Measurements from ENCODE around the gene CHRNB1. TPM values are rescaled to one million over a fixed set of nuclear protein-coding genes. Genes with fewer than 3 reads are reported as not detected.
"Not testable (repeated sequence)": the region's sequence is repeated elsewhere in the genome, so short reads cannot be mapped to it uniquely, and the experiment has no call there.

Gene CHRNB1
- polyA plus RNA-seq, 10 donors: 51.8 to 85.8 (median 71.8) TPM

DNA sequence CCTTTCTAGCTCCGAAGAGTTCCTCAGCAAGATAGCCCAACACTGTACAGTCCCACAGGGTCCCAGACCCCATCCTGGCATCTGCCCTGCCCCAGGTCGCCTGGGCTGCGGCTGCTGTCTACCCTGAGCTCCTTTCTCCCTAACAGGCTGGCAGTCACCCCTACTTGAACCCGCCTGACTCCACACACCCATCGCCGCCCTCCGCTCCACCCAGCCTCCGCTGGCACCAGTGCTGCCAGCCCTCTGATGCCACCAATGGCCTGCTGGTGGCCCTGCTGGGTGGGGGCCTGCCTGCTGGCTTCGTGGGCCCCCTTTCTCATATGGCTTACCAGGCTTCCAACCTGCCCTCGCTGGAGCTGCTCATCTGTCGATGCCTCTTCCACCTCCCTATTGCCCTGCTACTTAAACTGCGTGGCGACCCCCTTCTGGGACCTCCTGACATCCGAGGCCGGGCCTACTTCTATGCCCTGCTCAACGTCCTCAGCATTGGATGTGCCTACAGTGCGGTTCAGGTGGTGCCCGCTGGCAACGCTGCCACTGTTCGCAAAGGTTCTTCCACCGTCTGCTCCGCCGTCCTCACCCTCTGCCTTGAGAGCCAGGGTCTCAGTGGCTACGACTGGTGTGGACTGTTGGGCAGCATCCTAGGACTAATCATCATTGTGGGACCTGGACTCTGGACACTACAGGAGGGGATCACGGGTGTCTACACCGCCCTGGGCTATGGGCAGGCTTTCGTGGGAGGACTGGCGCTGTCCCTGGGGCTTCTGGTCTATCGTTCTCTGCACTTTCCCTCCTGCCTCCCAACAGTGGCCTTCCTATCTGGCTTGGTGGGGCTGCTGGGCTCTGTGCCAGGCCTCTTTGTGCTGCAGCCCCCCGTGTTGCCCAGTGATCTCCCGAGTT lies 37.2 kb downstream of the CHRNB1 start:
- DNase-seq: not testable (repeated sequence)

DNA sequence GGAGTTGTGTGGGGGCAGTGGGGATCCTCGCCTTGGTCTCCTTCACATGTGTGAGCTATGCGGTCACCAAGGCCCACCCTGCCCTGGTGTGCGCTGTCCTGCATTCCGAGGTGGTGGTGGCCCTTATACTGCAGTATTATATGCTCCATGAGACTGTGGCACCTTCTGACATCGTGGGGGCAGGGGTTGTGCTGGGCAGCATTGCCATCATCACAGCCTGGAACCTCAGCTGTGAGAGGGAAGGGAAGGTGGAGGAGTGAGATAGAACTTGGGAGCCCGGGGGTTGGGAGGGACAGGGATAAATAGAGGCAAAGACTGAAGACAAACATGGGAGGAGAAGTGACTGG lies 37.9 kb downstream of the CHRNB1 start:
- not testable (repeated sequence) for DNase-seq

DNA sequence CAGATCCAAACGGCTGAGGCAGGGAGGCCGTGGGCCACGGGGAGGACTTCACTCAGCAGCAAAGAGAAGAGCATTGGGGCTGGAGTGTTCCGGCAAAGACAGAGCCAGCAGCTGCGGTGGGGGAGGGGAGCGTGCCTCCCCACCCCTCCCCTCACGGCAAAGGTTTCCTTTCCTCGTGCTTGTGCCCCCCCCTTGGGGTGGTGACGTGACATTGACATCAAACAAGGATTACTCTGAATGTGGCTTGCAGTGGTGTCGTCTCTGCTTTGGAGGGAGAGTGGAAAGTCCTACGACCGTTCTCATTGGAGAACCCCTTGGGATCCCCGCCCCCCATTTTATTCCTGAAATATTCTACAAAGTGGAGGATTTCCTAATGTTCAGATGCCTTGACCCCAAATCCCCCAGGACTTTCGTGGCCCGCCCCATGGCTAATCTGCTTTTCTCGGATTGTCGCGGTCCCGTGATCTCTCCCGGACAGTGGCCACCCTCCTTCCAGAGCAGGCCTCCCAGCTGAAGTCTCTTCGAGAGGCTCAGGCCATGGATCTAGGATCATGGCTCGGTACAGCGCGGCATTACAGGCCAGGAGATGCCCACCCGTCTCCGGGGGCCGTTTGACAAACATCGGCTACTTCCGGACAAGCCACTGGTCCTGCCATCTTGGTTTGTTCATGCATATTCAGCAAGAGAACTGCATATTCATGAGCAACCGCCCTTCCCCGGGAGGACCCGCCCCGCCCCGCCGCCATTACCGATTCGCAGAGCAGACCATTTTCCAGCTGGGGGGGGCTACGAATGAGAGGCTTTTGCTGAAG lies 38.6 kb downstream of the CHRNB1 start:
- peak; percentile 93 to 96 (median 95) for DNase-seq

DNA sequence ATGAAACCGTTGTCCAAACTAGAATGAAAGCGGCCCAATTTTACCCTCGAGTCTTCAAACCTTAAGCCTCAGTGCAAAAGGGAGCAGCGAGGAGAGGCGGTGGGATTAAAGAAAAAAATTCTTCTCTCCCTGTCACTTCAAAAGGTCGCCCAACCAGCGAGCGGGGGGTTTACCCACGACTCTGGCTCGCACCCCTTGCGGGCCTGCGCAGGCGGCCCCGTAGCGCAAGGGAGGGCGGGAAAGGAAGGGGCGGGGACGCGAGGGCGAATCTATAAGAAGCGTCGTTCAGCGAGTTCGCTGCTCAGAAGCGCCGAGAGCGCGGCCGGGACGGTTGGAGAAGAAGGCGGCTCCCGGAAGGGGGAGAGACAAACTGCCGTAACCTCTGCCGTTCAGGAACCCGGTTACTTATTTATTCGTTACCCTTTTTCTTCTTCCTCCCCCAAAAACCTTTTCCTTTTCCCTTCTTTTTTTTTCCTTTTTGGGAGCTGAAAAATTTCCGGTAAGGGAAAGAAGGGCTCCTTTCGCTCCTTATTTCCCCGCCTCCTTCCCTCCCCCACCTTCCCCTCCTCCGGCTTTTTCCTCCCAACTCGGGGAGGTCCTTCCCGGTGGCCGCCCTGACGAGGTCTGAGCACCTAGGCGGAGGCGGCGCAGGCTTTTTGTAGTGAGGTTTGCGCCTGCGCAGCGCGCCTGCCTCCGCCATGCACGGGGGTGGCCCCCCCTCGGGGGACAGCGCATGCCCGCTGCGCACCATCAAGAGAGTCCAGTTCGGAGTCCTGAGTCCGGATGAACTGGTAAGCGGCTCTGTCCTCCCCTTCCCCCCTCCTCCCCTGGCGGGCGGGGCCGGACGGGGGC lies 39.4 kb downstream of the CHRNB1 start, which contains the start of gene POLR2A:
POLR2A (plus strand) TSS at position 300 of the 852 bp plus-strand sequence.
- peak; percentile 98 to 99 (median 99) for DNase-seq

DNA sequence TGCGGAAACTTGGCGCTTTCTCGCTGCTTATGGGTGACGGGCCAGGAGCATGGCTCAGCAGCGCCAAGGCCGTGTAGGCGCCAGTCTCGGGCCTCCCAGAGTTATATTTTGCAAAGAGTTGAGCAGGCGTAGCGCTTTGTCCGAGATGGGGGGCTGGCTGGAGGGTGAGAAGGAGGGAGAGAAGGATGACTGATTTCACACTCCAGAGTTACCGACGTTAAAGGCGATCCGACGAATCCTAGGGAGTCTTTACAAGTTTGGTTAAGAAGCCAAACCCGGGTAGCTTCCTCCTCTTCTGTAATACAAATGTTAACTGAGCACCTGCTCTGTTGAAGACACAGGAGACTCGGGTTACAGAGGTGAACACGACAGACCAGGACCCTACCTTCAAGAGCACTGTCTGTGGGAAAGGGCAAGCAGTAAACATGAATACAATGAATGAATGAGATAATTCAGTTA lies 40.1 kb downstream of the CHRNB1 start:
- no peak for DNase-seq

DNA sequence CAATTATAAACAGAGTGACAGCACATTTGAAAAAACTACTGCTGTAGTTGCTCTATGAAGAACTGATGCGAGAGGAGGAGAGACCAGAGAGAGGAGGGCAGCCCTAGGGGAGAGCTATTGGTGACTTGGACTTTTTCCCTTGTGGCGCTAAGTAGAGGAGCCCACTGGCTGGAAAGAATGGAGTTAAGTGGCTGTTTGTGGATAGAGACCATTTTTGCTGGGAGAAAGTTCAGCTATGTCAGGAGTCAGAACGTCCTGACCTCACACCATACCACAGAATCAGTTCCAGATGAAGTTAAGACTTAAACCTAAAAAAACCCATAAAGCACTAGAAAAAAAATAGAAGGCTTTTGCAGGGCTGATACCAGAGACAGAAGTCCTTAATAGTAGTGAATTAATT lies 41.3 kb downstream of the CHRNB1 start:
- peak in 1 of 3 donors; percentile 32 for DNase-seq

DNA sequence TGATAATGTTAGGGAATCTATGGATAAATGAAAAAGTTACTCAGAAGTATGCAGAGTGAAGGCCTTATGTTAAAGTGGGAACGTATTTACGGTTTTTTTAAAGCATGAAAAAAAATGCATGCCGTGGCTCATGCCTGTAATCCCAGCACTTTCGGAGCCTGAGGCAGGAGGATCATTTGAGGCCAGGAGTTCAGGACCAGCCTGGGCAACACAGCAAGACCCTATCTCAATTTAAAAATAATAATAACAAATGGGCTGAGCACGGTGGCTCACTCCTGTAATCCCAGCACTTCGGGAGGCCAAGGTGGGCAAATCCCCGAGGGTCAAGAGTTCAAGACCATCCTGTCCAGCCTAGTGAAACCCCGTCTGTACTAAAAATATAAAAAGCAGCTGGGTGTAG lies 45.3 kb downstream of the CHRNB1 start:
- no peak for DNase-seq

DNA sequence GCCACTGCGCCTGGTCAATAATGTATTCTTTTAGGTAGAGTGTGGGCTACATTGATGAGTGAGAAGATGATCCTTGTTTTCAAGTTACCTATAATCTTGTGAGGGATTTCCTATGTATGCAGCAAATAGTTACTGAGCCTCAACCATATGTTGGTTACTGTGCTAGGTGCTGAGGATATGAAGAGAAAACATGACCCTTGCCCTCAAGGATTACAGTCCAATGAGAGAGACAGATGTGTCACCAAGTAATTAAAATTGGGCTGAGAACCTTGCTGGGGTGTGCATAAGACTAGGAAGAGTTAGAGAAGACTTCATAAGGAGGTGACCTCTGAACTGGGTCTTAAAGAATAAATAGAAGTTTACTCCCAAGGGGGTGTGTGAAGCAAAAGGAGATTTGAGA lies 46.7 kb downstream of the CHRNB1 start:
- DNase-seq: no peak

DNA sequence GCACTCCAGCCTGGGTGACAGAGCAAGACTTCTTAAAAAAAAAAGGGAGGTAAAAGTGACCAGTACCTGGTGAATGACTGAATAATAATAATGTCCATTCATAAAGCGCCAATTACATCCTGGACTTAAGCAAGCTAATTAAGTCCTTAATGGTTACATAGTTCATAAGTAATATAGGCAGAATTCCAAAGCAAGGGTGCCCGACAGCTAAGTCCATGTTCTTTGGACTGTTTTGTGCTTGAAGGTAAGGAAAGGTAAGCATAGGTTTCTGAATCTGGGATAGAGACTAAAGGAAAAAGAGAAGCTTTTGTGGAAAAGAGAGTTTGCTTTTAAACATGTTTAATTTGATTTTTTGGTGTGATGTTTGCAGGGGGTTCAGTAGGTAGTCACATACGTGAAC lies 49.1 kb downstream of the CHRNB1 start:
- no peak for DNase-seq

DNA sequence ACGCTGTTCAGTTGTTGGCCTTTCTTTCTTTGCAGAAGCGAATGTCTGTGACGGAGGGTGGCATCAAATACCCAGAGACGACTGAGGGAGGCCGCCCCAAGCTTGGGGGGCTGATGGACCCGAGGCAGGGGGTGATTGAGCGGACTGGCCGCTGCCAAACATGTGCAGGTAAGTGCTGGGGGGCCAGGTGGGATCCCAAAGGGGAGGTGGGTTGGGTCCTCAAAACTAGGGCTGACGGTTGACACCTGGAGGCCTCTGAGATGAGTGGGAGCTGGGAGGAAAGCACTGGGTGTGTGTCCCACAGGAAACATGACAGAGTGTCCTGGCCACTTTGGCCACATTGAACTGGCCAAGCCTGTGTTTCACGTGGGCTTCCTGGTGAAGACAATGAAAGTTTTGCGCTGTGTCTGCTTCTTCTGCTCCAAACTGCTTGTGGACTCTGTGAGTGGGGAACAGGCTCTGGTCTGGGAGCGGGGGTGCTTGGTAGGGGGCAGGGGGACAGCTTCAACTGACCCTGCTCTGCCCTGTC lies 51.1 kb downstream of the CHRNB1 start:
- DNase-seq: no peak

DNA sequence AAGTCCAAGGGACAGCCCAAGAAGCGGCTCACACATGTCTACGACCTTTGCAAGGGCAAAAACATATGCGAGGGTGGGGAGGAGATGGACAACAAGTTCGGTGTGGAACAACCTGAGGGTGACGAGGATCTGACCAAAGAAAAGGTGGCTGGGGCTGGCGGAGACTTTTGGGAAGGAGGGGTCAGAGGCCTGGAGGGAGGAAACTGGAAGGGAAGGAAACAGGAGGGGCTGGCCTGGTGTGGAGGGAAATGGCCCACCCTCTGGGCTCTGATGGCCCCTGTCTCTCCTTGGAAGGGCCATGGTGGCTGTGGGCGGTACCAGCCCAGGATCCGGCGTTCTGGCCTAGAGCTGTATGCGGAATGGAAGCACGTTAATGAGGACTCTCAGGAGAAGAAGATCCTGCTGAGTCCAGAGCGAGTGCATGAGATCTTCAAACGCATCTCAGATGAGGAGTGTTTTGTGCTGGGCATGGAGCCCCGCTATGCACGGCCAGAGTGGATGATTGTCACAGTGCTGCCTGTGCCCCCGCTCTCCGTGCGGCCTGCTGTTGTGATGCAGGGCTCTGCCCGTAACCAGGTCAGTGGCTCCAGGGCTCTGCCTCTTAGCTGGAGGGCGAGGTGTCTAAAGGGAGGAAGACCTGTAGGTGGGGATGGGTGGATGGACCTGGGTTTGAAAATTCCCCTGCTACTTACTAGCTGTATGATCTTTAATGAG lies 51.8 kb downstream of the CHRNB1 start:
- DNase-seq: no peak

DNA sequence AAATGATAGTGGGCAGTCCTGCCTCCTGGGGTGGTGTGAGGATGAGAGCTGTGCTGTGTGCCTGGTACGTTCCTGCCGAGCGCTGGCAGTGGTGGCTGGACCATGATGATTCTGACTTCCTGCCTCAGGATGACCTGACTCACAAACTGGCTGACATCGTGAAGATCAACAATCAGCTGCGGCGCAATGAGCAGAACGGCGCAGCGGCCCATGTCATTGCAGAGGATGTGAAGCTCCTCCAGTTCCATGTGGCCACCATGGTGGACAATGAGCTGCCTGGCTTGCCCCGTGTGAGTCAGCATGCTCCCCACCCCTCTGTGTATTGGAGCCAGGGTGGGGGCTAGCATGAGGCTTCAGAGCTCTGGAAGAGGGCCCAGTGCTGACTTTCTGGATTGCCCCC lies 52.4 kb downstream of the CHRNB1 start:
- DNase-seq: no peak

DNA sequence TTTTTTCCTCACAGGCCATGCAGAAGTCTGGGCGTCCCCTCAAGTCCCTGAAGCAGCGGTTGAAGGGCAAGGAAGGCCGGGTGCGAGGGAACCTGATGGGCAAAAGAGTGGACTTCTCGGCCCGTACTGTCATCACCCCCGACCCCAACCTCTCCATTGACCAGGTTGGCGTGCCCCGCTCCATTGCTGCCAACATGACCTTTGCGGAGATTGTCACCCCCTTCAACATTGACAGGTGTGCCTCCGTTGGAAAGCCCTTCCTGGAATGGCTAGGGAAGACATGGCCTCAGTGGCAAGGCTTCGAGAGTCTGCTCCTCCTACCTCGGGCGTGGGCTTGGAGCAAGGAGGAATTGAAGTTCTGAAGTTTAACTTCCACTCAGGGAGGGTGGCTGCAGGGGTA lies 52.8 kb downstream of the CHRNB1 start:
- DNase-seq: no peak

DNA sequence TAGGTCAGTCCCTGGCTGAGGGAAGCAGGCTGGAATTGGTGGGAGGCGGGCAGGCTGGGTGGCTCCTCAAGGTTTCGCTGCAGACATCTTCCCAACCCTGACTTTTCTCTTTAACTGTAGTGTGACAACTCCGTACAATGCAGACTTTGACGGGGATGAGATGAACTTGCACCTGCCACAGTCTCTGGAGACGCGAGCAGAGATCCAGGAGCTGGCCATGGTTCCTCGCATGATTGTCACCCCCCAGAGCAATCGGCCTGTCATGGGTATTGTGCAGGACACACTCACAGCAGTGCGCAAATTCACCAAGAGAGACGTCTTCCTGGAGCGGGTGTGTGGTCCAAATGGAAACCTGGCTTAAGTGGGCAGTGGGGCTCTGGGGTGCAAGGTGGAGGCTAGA lies 54.3 kb downstream of the CHRNB1 start:
- no peak for DNase-seq

DNA sequence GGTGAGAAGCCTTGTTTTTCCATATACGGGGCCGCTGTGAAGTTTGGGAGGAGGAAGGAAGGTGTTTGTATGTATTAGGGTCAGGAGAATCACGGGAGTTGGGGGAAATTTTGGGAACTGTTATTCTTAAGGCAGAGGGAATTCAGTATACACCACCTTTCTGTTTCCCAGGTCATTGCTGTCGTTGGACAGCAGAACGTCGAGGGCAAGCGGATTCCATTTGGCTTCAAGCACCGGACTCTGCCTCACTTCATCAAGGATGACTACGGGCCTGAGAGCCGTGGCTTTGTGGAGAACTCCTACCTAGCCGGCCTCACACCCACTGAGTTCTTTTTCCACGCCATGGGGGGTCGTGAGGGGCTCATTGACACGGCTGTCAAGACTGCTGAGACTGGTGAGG lies 56.9 kb downstream of the CHRNB1 start:
- DNase-seq: no peak

DNA sequence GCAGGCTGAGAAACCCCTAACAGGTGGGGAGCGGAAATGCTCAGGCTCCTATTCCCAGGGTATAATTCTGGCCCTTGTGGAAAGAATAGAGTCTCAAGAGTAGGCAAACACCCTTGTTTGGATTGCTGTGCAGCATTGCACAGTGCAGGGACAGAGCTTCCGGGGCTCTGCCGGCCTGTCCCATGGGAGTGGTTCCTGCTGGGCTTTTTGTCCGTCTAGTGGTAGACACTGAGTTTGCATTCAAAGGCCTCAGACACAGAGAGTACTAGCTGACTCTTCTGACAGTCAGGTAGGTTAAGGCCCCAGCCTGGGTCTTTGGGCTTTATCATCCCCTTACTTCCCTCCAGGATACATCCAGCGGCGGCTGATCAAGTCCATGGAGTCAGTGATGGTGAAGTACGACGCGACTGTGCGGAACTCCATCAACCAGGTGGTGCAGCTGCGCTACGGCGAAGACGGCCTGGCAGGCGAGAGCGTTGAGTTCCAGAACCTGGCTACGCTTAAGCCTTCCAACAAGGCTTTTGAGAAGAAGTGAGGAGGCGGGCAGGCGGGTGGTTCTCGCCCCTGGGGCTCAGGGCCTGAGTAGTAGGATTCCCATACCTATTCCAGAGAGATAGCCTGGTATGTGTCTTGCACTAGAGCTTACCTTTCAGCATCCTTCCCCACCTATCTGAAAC lies 57.4 kb downstream of the CHRNB1 start:
- DNase-seq: no peak

DNA sequence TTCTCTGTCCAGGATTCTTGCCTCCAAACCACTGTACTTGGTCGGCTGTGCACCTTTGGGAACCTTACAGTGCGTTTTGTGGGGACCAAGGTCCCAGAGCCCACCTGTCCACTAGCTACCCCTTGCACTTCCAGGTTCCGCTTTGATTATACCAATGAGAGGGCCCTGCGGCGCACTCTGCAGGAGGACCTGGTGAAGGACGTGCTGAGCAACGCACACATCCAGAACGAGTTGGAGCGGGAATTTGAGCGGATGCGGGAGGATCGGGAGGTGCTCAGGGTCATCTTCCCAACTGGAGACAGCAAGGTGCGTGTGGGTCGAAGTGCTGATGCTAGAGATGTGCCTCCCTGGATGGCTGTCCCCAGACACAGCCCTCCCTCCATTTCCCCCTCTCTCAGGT lies 58.1 kb downstream of the CHRNB1 start:
- no peak for DNase-seq

DNA sequence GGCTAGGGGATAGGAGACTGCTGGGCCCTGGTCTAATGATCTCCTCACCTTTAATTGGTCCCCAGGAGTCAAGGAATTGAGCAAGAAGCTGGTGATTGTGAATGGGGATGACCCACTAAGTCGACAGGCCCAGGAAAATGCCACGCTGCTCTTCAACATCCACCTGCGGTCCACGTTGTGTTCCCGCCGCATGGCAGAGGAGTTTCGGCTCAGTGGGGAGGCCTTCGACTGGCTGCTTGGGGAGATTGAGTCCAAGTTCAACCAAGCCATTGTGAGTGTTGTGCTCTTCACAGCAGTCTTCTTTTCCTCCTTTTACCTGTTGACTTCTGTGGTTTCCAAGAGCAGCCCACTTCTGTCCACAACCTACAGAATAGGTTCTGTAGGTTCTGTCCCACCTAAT lies 58.7 kb downstream of the CHRNB1 start:
- DNase-seq: no peak
